HG02678 (cell line): ENCODE results near the gene ZCRB1.
"Not testable (repeated sequence)": the region's sequence is repeated elsewhere in the genome, so short reads cannot be mapped to it uniquely, and the experiment has no call there.

Experiments used
- ATAC-seq: cut with Tn5 transposase; IDR thresholded peaks from one replicate; pipeline ENCODE4 v1.9.1; 2021; ENCODE audit warnings: mild to moderate bottlenecking, moderate library complexity; ENCODE audit not compliant: unreplicated experiment

ZCRB1 gene

GRCh38 chr12:42330097-42330496 lies 4.2 kb upstream of the ZCRB1 start:
- not testable (repeated sequence) for ATAC-seq

DNA sequence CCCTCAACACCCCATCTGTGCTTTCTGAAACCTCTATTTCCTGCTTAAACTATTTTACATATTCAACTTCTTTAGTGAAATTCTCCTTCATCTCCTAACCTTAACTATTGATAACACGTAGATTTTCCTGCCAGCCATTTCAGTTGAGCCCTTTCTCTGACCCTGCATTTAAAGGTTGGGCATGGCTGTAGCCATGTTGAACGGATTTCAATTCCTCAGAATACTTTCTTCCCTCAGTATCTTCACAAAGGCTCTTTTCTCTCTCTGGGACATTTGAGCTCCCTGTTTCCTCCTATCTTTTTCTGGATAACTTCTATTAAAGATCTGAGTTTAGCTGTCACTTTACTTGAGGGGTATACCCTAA lies 1.3 kb upstream of the ZCRB1 start:
- no peak for ATAC-seq

DNA sequence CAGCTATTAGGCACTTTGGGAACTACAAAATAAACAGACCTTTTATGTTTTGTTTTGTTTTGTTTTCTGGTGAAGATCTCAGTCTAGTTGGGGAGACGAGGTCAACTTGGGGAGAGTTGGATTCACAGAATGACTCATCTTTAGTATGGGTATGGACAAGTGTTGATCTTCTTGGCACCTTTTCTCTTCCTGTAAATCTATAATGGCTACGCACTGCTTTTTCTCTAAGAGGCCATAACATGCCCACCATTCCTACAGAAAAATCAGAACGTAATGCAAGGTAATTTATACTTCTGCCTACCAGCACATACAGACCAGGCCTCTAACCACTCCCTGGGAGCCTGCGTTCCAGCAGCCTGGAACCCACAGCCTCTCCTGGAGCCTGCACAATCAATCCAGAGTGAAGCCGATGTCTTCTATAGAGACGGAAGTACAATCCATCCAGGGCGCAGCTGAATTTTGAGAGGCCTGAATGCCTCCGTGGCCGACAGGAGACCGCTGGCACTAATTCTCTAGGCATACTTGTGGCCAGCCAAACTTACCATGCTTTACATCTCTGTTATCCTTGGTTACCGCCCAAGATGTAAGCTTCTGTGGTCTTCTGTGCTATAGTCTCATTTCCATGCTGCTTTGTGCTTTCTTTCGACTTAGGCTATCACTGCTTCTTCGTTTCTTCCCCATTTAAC lies 790 bp upstream of the ZCRB1 start:
- peak; percentile 25 for ATAC-seq

DNA sequence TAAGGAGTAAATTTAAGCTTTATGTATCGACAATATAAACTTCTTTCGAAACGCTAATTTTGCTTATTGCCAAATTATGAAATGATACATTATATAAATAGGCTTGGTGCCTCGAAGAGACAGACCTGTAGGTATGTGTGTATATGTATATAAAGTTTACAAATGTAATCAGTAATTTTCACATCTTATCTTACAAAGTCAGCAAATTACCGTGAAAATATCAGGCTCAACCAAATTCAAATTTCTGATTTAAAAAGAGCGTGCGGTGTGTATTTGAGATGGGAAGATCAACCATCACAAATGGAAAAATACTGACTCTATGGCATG lies 605 bp downstream of the ZCRB1 start:
- ATAC-seq, result no peak

DNA sequence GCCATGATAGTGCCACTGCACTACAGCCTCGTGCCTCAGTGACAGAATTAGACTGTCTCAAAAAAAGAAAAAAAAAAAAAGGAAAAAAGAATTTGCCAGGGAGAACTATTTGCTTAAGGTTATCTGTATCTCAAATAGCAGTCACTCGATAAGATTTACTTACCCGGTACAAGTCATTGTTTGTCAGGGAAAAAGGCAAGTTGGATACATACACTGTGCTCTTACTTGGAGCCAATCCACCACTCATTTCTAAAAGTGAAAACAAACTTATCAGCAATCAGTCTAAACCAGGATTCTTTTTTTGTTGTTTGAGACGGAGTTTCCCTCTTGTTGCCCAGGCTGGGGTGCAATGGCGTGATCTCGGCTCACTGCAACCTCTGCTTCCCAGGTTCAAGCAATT lies 2.0 kb downstream of the ZCRB1 start:
- ATAC-seq, result no peak

- ATAC-seq, result no peak
Measured at GRCh38 chr12:42322567-42322966, 3.3 kb downstream of the ZCRB1 start.

DNA sequence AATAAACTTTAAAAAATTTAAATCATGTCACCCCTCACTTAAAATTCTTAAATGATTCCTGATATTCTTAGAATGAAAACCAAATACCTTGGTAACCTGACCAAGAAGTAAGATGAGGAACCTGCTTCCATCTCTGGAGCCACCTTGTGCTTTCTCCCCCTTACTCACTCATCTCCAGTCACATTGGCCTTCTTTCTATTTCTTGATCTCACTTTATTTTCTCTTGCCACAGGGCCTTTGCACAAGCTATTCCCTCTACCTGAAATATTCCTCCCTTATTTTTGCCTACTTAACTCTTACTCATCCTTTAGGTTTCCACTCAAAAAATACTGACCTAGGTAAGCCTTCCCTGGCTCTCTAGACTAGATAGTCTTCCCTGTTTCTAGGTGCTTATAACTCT lies 5.1 kb downstream of the ZCRB1 start:
- ATAC-seq, result no peak

DNA sequence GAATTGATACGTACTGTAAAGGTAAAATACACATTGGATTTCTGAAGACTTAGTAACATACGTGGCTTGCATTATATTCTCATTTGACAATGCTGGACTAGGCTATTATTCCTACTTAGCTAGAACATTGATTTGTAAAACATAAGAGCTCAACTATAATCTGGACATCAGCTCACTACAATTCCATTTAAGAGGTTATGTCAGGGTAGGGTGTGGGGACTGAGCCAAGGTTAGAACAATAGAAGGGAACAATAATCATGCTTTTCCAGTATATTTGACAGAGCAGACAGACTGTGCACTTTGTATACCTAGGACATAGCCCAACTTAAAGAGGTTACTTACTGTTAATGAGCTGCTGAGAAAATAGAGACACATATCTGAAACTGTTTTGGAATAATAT lies 10.8 kb downstream of the ZCRB1 start:
- ATAC-seq, result no peak

DNA sequence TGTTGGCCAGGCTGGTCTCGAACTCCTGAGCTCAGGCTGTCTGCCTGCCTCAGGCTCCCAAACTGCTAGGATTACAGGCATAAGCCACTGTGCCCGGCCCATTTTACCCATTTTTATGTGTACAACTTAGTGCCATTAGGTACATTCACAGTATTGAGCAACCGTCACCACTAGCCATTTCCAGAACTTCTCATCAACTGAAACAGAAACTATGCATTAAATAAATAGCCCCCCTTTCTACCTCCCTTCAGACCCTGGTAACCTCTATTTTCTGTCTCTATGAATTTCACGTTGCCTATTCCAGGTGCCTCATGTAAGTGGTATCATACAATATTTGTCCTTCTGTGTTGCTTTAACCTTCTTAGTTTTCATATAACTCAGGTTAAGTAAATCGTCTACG lies 15.9 kb downstream of the ZCRB1 start:
- ATAC-seq, result no peak

DNA sequence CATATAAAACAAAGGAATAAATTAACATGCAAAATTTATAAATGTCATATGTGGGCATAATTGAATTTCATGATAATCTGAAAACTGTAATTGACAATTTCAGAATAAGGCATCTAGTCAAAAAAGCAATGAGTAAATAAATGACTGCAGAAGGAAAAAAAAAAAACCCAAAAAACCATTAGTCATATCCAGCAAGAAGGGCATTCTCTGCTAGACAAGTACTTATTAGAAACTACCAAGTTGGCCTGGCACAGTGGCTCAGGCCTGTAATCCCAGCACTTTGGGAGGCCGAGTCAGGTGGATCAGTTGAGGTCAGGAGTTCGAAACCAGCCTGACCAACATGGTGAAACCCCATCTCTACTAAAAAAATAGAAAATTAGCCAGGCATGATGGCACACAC lies 17.5 kb downstream of the ZCRB1 start:
- ATAC-seq, result no peak

DNA sequence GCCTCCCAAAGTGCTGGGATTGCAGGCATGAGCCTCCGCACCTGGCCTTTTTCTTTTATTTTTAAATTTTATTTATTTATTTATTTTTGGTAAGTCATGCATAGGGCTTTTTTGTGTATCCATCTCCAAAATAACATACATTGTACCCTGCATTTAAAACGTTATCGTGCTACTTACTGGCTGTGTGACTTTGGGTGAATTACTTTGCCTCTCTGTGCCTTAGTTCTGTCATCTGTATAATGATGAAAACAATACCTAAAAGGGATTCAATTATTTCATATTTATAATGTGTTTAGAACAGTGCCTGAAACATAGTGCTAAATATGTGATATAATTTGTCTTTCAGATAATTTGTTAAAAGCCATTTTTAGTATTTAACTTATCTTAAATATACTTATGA lies 19.6 kb downstream of the ZCRB1 start:
- no peak for ATAC-seq

- peak; percentile 84 for ATAC-seq
Measured at GRCh38 chr12:42299392-42300308, 26.2 kb downstream of the ZCRB1 start.

GRCh38 chr12:42298887-42299286 lies 27.0 kb downstream of the ZCRB1 start:
- no peak for ATAC-seq

GRCh38 chr12:42296503-42297109 lies 29.3 kb downstream of the ZCRB1 start:
- ATAC-seq, result no peak

- ATAC-seq, result no peak
Measured at GRCh38 chr12:42291680-42292079, 34.2 kb downstream of the ZCRB1 start.

DNA sequence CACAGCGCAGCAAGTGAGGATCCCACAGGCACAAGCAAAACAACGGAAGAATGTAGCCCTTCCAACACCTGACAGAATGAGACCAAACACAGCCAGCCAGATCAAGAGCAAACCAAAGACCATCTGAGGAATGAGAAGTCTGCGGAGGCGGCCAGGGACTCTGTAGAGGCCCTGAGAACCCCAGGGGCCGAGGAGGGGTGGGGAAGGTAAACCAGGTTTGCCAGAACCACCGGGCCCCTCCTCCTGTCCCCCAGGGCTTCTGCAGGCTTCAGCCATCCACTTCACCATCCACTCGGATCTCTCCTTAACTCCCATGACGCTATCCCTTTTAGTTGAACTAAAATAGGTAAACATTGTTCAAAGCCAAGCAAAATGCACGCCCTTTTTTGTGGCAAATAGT lies 37.4 kb downstream of the ZCRB1 start:
- ATAC-seq, result no peak

DNA sequence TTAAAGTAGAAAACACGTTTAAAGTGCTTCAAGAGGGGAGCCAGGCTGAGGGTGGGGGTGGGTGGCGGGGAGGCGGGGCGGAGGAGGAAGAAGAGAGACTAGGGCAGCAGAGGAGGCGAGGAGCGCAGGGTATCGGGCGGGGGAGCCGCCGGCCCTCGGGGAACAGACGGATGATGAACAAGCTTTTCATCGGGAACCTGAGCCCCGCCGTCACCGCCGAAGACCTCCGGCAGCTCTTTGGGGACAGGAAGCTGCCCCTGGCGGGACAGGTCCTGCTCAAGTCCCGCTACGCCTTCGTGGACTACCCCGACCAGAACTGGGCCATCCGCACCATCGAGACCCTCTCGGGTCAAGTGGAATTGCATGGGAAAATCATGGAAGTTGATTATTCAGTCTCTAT lies 39.2 kb downstream of the ZCRB1 start:
- no peak for ATAC-seq

DNA sequence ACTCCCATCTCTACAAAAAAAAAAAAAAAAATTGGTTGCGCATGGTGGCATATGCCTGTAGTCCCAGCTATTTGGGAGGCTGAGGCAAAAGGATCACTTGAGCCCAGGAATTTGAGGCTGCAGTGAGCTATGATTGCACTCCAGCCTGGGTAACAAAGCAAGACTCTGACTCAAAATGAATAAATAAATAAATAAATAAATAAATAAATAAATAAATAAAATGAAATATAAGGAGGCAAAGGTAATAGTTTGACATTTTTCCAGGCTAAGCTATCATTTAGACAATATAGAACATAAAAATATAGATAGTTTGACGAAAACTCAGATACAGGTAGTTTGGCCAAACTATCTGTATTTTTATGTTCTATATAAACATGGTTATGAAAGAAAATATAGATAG lies 40.5 kb downstream of the ZCRB1 start:
- no peak for ATAC-seq

- ATAC-seq, result no peak
Measured at GRCh38 chr12:42284876-42285275, 41.0 kb downstream of the ZCRB1 start.

GRCh38 chr12:42284157-42284556 lies 41.7 kb downstream of the ZCRB1 start:
- ATAC-seq, result no peak

GRCh38 chr12:42283739-42284138 lies 42.2 kb downstream of the ZCRB1 start:
- ATAC-seq, result no peak

- ATAC-seq, result no peak
Measured at GRCh38 chr12:42282294-42282693, 43.6 kb downstream of the ZCRB1 start.
